Activated CD4-positive, alpha-beta memory T cell treated with anti-CD3 and anti-CD28 coated beads for 36 hours (primary cell): ENCODE measurements around the gene PALMD. TPM values are rescaled to one million over a fixed set of nuclear protein-coding genes. Genes with fewer than 3 reads are reported as not detected.

Experiments
- CTCF ChIA-PET: fragments of 350-600 bp; sonication (Branson Sonifier 250); formaldehyde crosslinking; loops from one replicate; lab custom pipeline; 2021; ENCODE audit warnings: antibody characterized with exemption, inconsistent platforms; lab: Charles Lee
- POLR2A ChIA-PET: fragments of 350-600 bp; sonication (Branson Sonifier 250); formaldehyde crosslinking; loops from one replicate; lab custom pipeline; 2021; ENCODE audit warnings: antibody characterized with exemption; lab: Charles Lee
- DNase-seq: peaks from one replicate; pipeline ENCODE4 v3.0.0-alpha.2; 2020
- H3K27ac Mint-ChIP-seq: one replicate; pipeline ENCODE4 v1.8.0; 2021; ENCODE audit warnings: mixed read lengths
- H3K27me3 Mint-ChIP-seq: one replicate; pipeline ENCODE4 v1.8.0; 2021; ENCODE audit warnings: mixed read lengths
- H3K36me3 Mint-ChIP-seq: one replicate; pipeline ENCODE4 v1.8.0; 2021; ENCODE audit warnings: mixed read lengths
- H3K4me1 Mint-ChIP-seq: one replicate; pipeline ENCODE4 v1.8.0; 2021; ENCODE audit warnings: low read depth, mixed read lengths
- H3K4me3 Mint-ChIP-seq: one replicate; pipeline ENCODE4 v1.8.0; 2021; ENCODE audit warnings: mild to moderate bottlenecking, mixed read lengths
- H3K9me3 Mint-ChIP-seq: one replicate; pipeline ENCODE4 v1.8.0; 2021; ENCODE audit warnings: mixed read lengths
- intact Hi-C: fragments of 100-400 bp; cut with micrococcal nuclease; formaldehyde crosslinking; loops from one replicate; pipeline ENCODE4 v1.15.1; 2023
- total RNA-seq, 2 experiments: library from RNA; stranded (reverse); gene quantifications; one replicate each; pipeline ENCODE4 v1.2.3, GENCODE V29; 2021

PALMD gene
- not detected for total RNA-seq

GRCh38 chr1:99645699-99646531 is at the start of gene PALMD:
PALMD (plus strand) TSS chr1:99646113; CDS start chr1:99646318, 205 bp downstream.
- POLR2A ChIA-PET = no interaction called here
- Mint-ChIP-seq H3K9me3 (no peaks in the 10 kb centered on the region), H3K27me3 (peaks cover 11% of the 10 kb centered on the region), H3K27ac (no peak within 1 kb of the TSS), H3K36me3 (no peaks in the 10 kb centered on the region), H3K4me3 (no peak within 1 kb of the TSS), H3K4me1 (peaks cover 2% of the 10 kb centered on the region)
- intact Hi-C loops = no loop called here
- CTCF ChIA-PET = no interaction called here
- DNase-seq = no peak

GRCh38 chr1:99598738-99599411 is 47.0 kb upstream of the PALMD start:
- no peaks in the 10 kb centered on the region for H3K27me3 Mint-ChIP-seq
- intact Hi-C loops = no loop called here
- H3K27ac Mint-ChIP-seq = no peak overlapping the region
- CTCF ChIA-PET = no interaction called here
- no peak for DNase-seq
- no peak overlapping the region for H3K4me3 Mint-ChIP-seq
- no peaks in the 10 kb centered on the region for H3K9me3 Mint-ChIP-seq
- H3K36me3 Mint-ChIP-seq = no peaks in the 10 kb centered on the region
- POLR2A ChIA-PET = no interaction called here
- H3K4me1 Mint-ChIP-seq = peaks cover 2% of the 10 kb centered on the region

- peaks cover 2% of the 10 kb centered on the region for H3K4me1 Mint-ChIP-seq
- POLR2A ChIA-PET = no interaction called here
- H3K27ac Mint-ChIP-seq = no peak overlapping the region
- no peaks in the 10 kb centered on the region for H3K27me3 Mint-ChIP-seq
- H3K36me3 Mint-ChIP-seq = no peaks in the 10 kb centered on the region
- CTCF ChIA-PET = interaction anchor here (0.7 kb wide), 1 partner anchor 17 kb away, joined by 4 read pairs; no protein-coding TSS in a partner anchor
- intact Hi-C loops = no loop called here
- no peaks in the 10 kb centered on the region for H3K9me3 Mint-ChIP-seq
- no peak overlapping the region for H3K4me3 Mint-ChIP-seq
- DNase-seq = no peak
Measured at GRCh38 chr1:99599678-99600175, 46.2 kb upstream of the PALMD start.

GRCh38 chr1:99600782-99601181 is 45.1 kb upstream of the PALMD start:
- DNase-seq = no peak
- no peak overlapping the region for H3K27ac Mint-ChIP-seq

GRCh38 chr1:99601208-99601607 is 44.7 kb upstream of the PALMD start:
- Mint-ChIP-seq H3K4me3 (no peak overlapping the region), H3K9me3 (no peaks in the 10 kb centered on the region), H3K27me3 (no peaks in the 10 kb centered on the region), H3K27ac (no peak overlapping the region), H3K36me3 (no peaks in the 10 kb centered on the region), H3K4me1 (peaks cover 2% of the 10 kb centered on the region)
- CTCF ChIA-PET = no interaction called here
- intact Hi-C loops = no loop called here
- DNase-seq = no peak
- POLR2A ChIA-PET = no interaction called here

More at GRCh38 chr1:99600782-99601181, 45.1 kb upstream of the PALMD start:
- H3K9me3 Mint-ChIP-seq = no peaks in the 10 kb centered on the region
- intact Hi-C loops = no loop called here
- ChIA-PET POLR2A (no interaction called here), CTCF (no interaction called here)
- H3K4me1 Mint-ChIP-seq = peaks cover 2% of the 10 kb centered on the region
- H3K36me3 Mint-ChIP-seq = no peaks in the 10 kb centered on the region
- H3K27me3 Mint-ChIP-seq = no peaks in the 10 kb centered on the region
- H3K4me3 Mint-ChIP-seq = no peak overlapping the region

- ChIA-PET POLR2A (no interaction called here), CTCF (no interaction called here)
- H3K27ac Mint-ChIP-seq = no peak overlapping the region
- H3K4me1 Mint-ChIP-seq = peaks cover 2% of the 10 kb centered on the region
- DNase-seq = no peak
- no peak overlapping the region for H3K4me3 Mint-ChIP-seq
- no peaks in the 10 kb centered on the region for H3K36me3 Mint-ChIP-seq
- intact Hi-C loops = no loop called here
- H3K27me3 Mint-ChIP-seq = no peaks in the 10 kb centered on the region
- no peaks in the 10 kb centered on the region for H3K9me3 Mint-ChIP-seq
Measured at GRCh38 chr1:99601709-99602403, 44.1 kb upstream of the PALMD start.

- peaks cover under 1% of the 10 kb centered on the region for H3K9me3 Mint-ChIP-seq
- ChIA-PET POLR2A (no interaction called here), CTCF (no interaction called here)
- H3K27me3 Mint-ChIP-seq = no peaks in the 10 kb centered on the region
- no peak overlapping the region for H3K4me3 Mint-ChIP-seq
- no peak for DNase-seq
- intact Hi-C loops = no loop called here
- H3K36me3 Mint-ChIP-seq = no peaks in the 10 kb centered on the region
- peaks cover 2% of the 10 kb centered on the region for H3K4me1 Mint-ChIP-seq
- no peak overlapping the region for H3K27ac Mint-ChIP-seq
Measured at GRCh38 chr1:99602404-99602969, 43.4 kb upstream of the PALMD start.

- Mint-ChIP-seq H3K27me3 (no peaks in the 10 kb centered on the region), H3K9me3 (peaks cover 9% of the 10 kb centered on the region), H3K27ac (no peak overlapping the region), H3K4me3 (no peak overlapping the region), H3K4me1 (peaks cover 2% of the 10 kb centered on the region), H3K36me3 (no peaks in the 10 kb centered on the region)
- ChIA-PET CTCF (no interaction called here), POLR2A (no interaction called here)
- intact Hi-C loops = no loop called here
- DNase-seq = no peak
Measured at GRCh38 chr1:99603699-99604560, 42.0 kb upstream of the PALMD start.

- no peak for DNase-seq
- POLR2A ChIA-PET = no interaction called here
- Mint-ChIP-seq H3K36me3 (no peaks in the 10 kb centered on the region), H3K27ac (no peak overlapping the region), H3K9me3 (peaks cover 9% of the 10 kb centered on the region), H3K27me3 (no peaks in the 10 kb centered on the region), H3K4me3 (no peak overlapping the region), H3K4me1 (peaks cover 2% of the 10 kb centered on the region)
- CTCF ChIA-PET = no interaction called here
- intact Hi-C loops = no loop called here
Measured at GRCh38 chr1:99606306-99606705, 39.6 kb upstream of the PALMD start.

GRCh38 chr1:99607590-99607989 is 38.3 kb upstream of the PALMD start:
- Mint-ChIP-seq H3K27ac (no peak overlapping the region), H3K9me3 (peaks cover 9% of the 10 kb centered on the region), H3K4me1 (peaks cover 2% of the 10 kb centered on the region), H3K36me3 (no peaks in the 10 kb centered on the region), H3K27me3 (no peaks in the 10 kb centered on the region), H3K4me3 (no peak overlapping the region)
- no peak for DNase-seq
- CTCF ChIA-PET = no interaction called here
- POLR2A ChIA-PET = no interaction called here
- intact Hi-C loops = no loop called here

- no peaks in the 10 kb centered on the region for H3K27me3 Mint-ChIP-seq
- DNase-seq = no peak
- CTCF ChIA-PET = no interaction called here
- POLR2A ChIA-PET = no interaction called here
- H3K27ac Mint-ChIP-seq = no peak overlapping the region
- peaks cover 2% of the 10 kb centered on the region for H3K4me1 Mint-ChIP-seq
- intact Hi-C loops = no loop called here
- H3K36me3 Mint-ChIP-seq = no peaks in the 10 kb centered on the region
- no peak overlapping the region for H3K4me3 Mint-ChIP-seq
- peaks cover 9% of the 10 kb centered on the region for H3K9me3 Mint-ChIP-seq
Measured at GRCh38 chr1:99608058-99608457, 37.9 kb upstream of the PALMD start.
